MG63 (cell line): ENCODE measurements around the gene LRBA. TPM values are rescaled to one million over a fixed set of nuclear protein-coding genes. Genes with fewer than 3 reads are reported as not detected.

Experiments used
- DNase-seq: peaks from one replicate; pipeline ENCODE4 v3.0.0-alpha.2; 2020
- H3K27me3 ChIP-seq: fragments of 250-450 bp; sonication (Bioruptor Pico); 2 replicates; pipeline ENCODE4 v1.5.1; 2020; ENCODE audit warnings: mild to moderate bottlenecking, moderate library complexity
- H3K36me3 ChIP-seq: fragments of 250-450 bp; sonication (Bioruptor Pico); 2 replicates; pipeline ENCODE4 v1.5.1; 2020; ENCODE audit warnings: mild to moderate bottlenecking, moderate library complexity
- H3K4me3 ChIP-seq: fragments of 250-450 bp; sonication (Bioruptor Pico); 2 replicates; pipeline ENCODE4 v1.5.1; 2020; ENCODE audit warnings: mild to moderate bottlenecking, moderate library complexity
- H3K9me3 ChIP-seq: fragments of 250-450 bp; sonication (Bioruptor Pico); 2 replicates; pipeline ENCODE4 v1.5.1; 2020; ENCODE audit warnings: mild to moderate bottlenecking, moderate library complexity
- total RNA-seq: library from RNA; depleted of rRNA; stranded (reverse); fragments of >200 nt; shearing (Covaris generic); gene quantifications from 2 replicates; pipeline ENCODE4 v1.2.3, GENCODE V29; 2014; ENCODE audit warnings: low replicate concordance

Gene LRBA
- total RNA-seq, 1 experiment from 2014 or later: 4.7 TPM

- Histone ChIP-seq H3K27me3 (no peaks in the 10 kb centered on the region), H3K9me3 (no peaks in the 10 kb centered on the region), H3K36me3 (no peaks in the 10 kb centered on the region), H3K4me3 (no peak overlapping the region)
- no peak for DNase-seq
Measured at GRCh38 chr4:150316332-150317205, 698.5 kb downstream of the LRBA start.

- DNase-seq: no peak
- Histone ChIP-seq H3K4me3 (no peak overlapping the region), H3K36me3 (no peaks in the 10 kb centered on the region), H3K27me3 (no peaks in the 10 kb centered on the region), H3K9me3 (no peaks in the 10 kb centered on the region)
Measured at GRCh38 chr4:150315691-150316090, 699.4 kb downstream of the LRBA start.

- H3K36me3 ChIP-seq: no peaks in the 10 kb centered on the region
- no peak overlapping the region for H3K4me3 ChIP-seq
- no peaks in the 10 kb centered on the region for H3K27me3 ChIP-seq
- H3K9me3 ChIP-seq: no peaks in the 10 kb centered on the region
- no peak for DNase-seq
Measured at GRCh38 chr4:150315175-150315574, 699.9 kb downstream of the LRBA start.

- H3K27me3 ChIP-seq: no peaks in the 10 kb centered on the region
- no peaks in the 10 kb centered on the region for H3K9me3 ChIP-seq
- DNase-seq: no peak
- no peak overlapping the region for H3K4me3 ChIP-seq
- H3K36me3 ChIP-seq: no peaks in the 10 kb centered on the region
Measured at GRCh38 chr4:150314031-150314430, 701.1 kb downstream of the LRBA start.

- no peak for DNase-seq
- Histone ChIP-seq H3K27me3 (no peaks in the 10 kb centered on the region), H3K36me3 (no peaks in the 10 kb centered on the region), H3K4me3 (no peak overlapping the region), H3K9me3 (no peaks in the 10 kb centered on the region)
Measured at GRCh38 chr4:150310159-150310895, 704.8 kb downstream of the LRBA start.

GRCh38 chr4:150308824-150309472 lies 706.1 kb downstream of the LRBA start:
- Histone ChIP-seq H3K9me3 (no peaks in the 10 kb centered on the region), H3K27me3 (no peaks in the 10 kb centered on the region), H3K4me3 (no peak overlapping the region), H3K36me3 (no peaks in the 10 kb centered on the region)
- DNase-seq: peak; percentile 63

GRCh38 chr4:150306719-150307118 lies 708.4 kb downstream of the LRBA start:
- Histone ChIP-seq H3K27me3 (no peaks in the 10 kb centered on the region), H3K9me3 (no peaks in the 10 kb centered on the region), H3K4me3 (no peak overlapping the region), H3K36me3 (no peaks in the 10 kb centered on the region)
- no peak for DNase-seq

- no peak overlapping the region for H3K4me3 ChIP-seq
- H3K9me3 ChIP-seq: no peaks in the 10 kb centered on the region
- no peak for DNase-seq
- H3K27me3 ChIP-seq: no peaks in the 10 kb centered on the region
- H3K36me3 ChIP-seq: no peaks in the 10 kb centered on the region
Measured at GRCh38 chr4:150305995-150306394, 709.1 kb downstream of the LRBA start.

GRCh38 chr4:150302553-150302952 lies 712.5 kb downstream of the LRBA start:
- H3K4me3 ChIP-seq: no peak overlapping the region
- no peaks in the 10 kb centered on the region for H3K36me3 ChIP-seq
- peak; percentile 72 for DNase-seq
- no peaks in the 10 kb centered on the region for H3K27me3 ChIP-seq
- no peaks in the 10 kb centered on the region for H3K9me3 ChIP-seq

GRCh38 chr4:150299816-150300215 lies 715.3 kb downstream of the LRBA start:
- H3K36me3 ChIP-seq: no peaks in the 10 kb centered on the region
- H3K27me3 ChIP-seq: no peaks in the 10 kb centered on the region
- no peak for DNase-seq
- no peaks in the 10 kb centered on the region for H3K9me3 ChIP-seq
- H3K4me3 ChIP-seq: no peak overlapping the region

GRCh38 chr4:150297861-150298474 lies 717.1 kb downstream of the LRBA start:
- Histone ChIP-seq H3K27me3 (no peaks in the 10 kb centered on the region), H3K36me3 (no peaks in the 10 kb centered on the region), H3K9me3 (no peaks in the 10 kb centered on the region), H3K4me3 (no peak overlapping the region)
- DNase-seq: no peak

GRCh38 chr4:150289881-150290280 lies 725.2 kb downstream of the LRBA start:
- H3K4me3 ChIP-seq: no peak overlapping the region
- no peaks in the 10 kb centered on the region for H3K9me3 ChIP-seq
- no peak for DNase-seq
- no peaks in the 10 kb centered on the region for H3K27me3 ChIP-seq
- H3K36me3 ChIP-seq: no peaks in the 10 kb centered on the region

- H3K27me3 ChIP-seq: no peaks in the 10 kb centered on the region
- H3K36me3 ChIP-seq: no peaks in the 10 kb centered on the region
- H3K9me3 ChIP-seq: no peaks in the 10 kb centered on the region
- DNase-seq: no peak
- H3K4me3 ChIP-seq: no peak overlapping the region
Measured at GRCh38 chr4:150289198-150289597, 725.9 kb downstream of the LRBA start.

- H3K27me3 ChIP-seq: no peaks in the 10 kb centered on the region
- H3K36me3 ChIP-seq: no peaks in the 10 kb centered on the region
- H3K9me3 ChIP-seq: no peaks in the 10 kb centered on the region
- DNase-seq: no peak
- no peak overlapping the region for H3K4me3 ChIP-seq
Measured at GRCh38 chr4:150286656-150287055, 728.4 kb downstream of the LRBA start.

GRCh38 chr4:150283689-150284088 lies 731.4 kb downstream of the LRBA start:
- DNase-seq: no peak
- Histone ChIP-seq H3K4me3 (no peak overlapping the region), H3K9me3 (no peaks in the 10 kb centered on the region), H3K36me3 (no peaks in the 10 kb centered on the region), H3K27me3 (no peaks in the 10 kb centered on the region)

- H3K9me3 ChIP-seq: peaks cover 5% of the 10 kb centered on the region; the same call in 1 of the 2 replicates
- H3K27me3 ChIP-seq: no peaks in the 10 kb centered on the region
- H3K4me3 ChIP-seq: no peak overlapping the region
- DNase-seq: no peak
- no peaks in the 10 kb centered on the region for H3K36me3 ChIP-seq
Measured at GRCh38 chr4:150280975-150281374, 734.1 kb downstream of the LRBA start.
